GM21619 (cell line): ENCODE results near the gene GABRB1.

Source experiments
- ATAC-seq: cut with Tn5 transposase; IDR thresholded peaks from one replicate; pipeline ENCODE4 v1.9.1; 2021; ENCODE audit not compliant: unreplicated experiment

Gene GABRB1

GRCh38 chr4:47207555-47207954 lies 176.2 kb downstream of the GABRB1 start:
- ATAC-seq, result no peak

GRCh38 chr4:47209833-47210232 lies 178.5 kb downstream of the GABRB1 start:
- ATAC-seq, result no peak

GRCh38 chr4:47210828-47211227 lies 179.5 kb downstream of the GABRB1 start:
- no peak for ATAC-seq

GRCh38 chr4:47213106-47213505 lies 181.7 kb downstream of the GABRB1 start:
- no peak for ATAC-seq

- ATAC-seq, result no peak
Observed at GRCh38 chr4:47213539-47213938, 182.2 kb downstream of the GABRB1 start.

GRCh38 chr4:47213971-47214370 lies 182.6 kb downstream of the GABRB1 start:
- ATAC-seq, result no peak

GRCh38 chr4:47215759-47216158 lies 184.4 kb downstream of the GABRB1 start:
- no peak for ATAC-seq

GRCh38 chr4:47217291-47217690 lies 185.9 kb downstream of the GABRB1 start:
- no peak for ATAC-seq

GRCh38 chr4:47217884-47218283 lies 186.5 kb downstream of the GABRB1 start:
- ATAC-seq, result no peak

GRCh38 chr4:47218631-47219030 lies 187.3 kb downstream of the GABRB1 start:
- no peak for ATAC-seq

- no peak for ATAC-seq
Observed at GRCh38 chr4:47219586-47219985, 188.2 kb downstream of the GABRB1 start.

GRCh38 chr4:47221721-47222120 lies 190.4 kb downstream of the GABRB1 start:
- ATAC-seq, result no peak

- no peak for ATAC-seq
Observed at GRCh38 chr4:47222276-47222675, 190.9 kb downstream of the GABRB1 start.

- no peak for ATAC-seq
Observed at GRCh38 chr4:47224361-47224760, 193.0 kb downstream of the GABRB1 start.

- no peak for ATAC-seq
Observed at GRCh38 chr4:47235721-47236120, 204.4 kb downstream of the GABRB1 start.

- no peak for ATAC-seq
Observed at GRCh38 chr4:47238667-47239066, 207.3 kb downstream of the GABRB1 start.

GRCh38 chr4:47239649-47240048 lies 208.3 kb downstream of the GABRB1 start:
- no peak for ATAC-seq

- no peak for ATAC-seq
Observed at GRCh38 chr4:47251348-47252135, 220.2 kb downstream of the GABRB1 start.

- no peak for ATAC-seq
Observed at GRCh38 chr4:47263721-47264120, 232.4 kb downstream of the GABRB1 start.

GRCh38 chr4:47270201-47270888 lies 239.0 kb downstream of the GABRB1 start:
- no peak for ATAC-seq

- no peak for ATAC-seq
Observed at GRCh38 chr4:47271291-47271690, 239.9 kb downstream of the GABRB1 start.

- no peak for ATAC-seq
Observed at GRCh38 chr4:47274901-47275300, 243.5 kb downstream of the GABRB1 start.
